OCI-LY1 (cell line): ENCODE data around the gene ARMC6.

ENCODE experiments used
- CTCF ChIP-seq: fragments of 200-600 bp; sonication (generic), shearing (Covaris generic); IDR thresholded peaks from 2 replicates; pipeline ENCODE4 v1.5.1; 2017; ENCODE audit warnings: mild to moderate bottlenecking, antibody characterized with exemption, low read length, moderate library complexity, mixed read lengths
- EZH2 ChIP-seq: fragments of 200-600 bp; sonication (generic), shearing (Covaris generic); IDR thresholded peaks from 2 replicates; pipeline ENCODE4 v1.8.0; 2017; ENCODE audit warnings: borderline replicate concordance, mixed run types, mild to moderate bottlenecking, antibody characterized with exemption, low read length, moderate library complexity, mixed read lengths

DNA sequence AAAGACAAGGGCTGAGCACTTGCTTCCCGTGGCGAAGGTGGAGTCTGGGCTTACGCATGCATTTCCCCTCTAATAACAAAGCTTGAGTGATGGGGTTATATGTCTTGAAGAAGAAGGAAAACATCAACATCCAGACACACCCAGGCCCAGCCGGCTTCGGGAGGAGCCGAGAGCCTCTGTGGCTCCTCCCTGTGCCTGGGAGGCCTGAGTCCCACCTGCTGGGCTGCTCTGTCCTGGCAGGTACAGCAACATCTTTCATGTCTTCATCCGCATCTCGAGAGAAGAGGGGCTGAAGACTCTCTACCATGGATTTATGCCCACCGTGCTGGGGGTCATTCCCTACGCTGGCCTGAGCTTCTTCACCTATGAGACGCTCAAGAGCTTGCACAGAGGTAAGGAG, 74.3 kb downstream of the ARMC6 start:
- TF ChIP-seq CTCF (no peak), EZH2 (no peak)
